NCI-H526 treated with DMSO at 0.1 percent for 48 hours (cell line): ENCODE results near the gene HDHD5.

Source experiments
- DNase-seq: peaks from one replicate; lab custom pipeline; 2025; lab: John Stamatoyannopoulos, UW

HDHD5 gene

GRCh38 chr22:17158568-17159503 lies at the start of gene HDHD5:
HDHD5 (minus strand) TSS chr22:17159277; CDS start chr22:17159251, 26 bp downstream.
- peak; percentile 64 for DNase-seq

DNA sequence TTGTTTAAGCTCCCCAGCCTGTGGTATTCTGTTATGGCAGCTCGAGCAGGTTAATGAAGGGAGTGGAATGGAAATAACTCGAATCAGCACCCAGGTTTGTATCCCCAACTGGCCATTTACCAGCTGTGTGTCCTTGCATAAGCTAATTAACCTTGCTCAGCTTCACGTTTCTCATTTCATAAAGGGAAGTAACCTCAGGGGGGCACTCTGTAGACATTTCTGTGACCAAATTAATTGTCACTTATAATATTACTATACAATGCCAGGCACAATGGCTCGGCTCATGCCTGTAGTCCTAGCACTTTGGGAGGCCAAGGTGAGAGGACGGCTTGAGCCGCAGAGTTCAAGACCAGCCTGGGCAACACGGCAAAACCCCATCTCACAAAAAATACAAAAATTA lies 46.4 kb upstream of the HDHD5 start:
- DNase-seq, result no peak

- peak; percentile 16 for DNase-seq
Measured at GRCh38 chr22:17201285-17201945, 42.3 kb upstream of the HDHD5 start.

- DNase-seq, result no peak
Measured at GRCh38 chr22:17199003-17199731, 40.1 kb upstream of the HDHD5 start.

- no peak for DNase-seq
Measured at GRCh38 chr22:17198170-17199002, 39.3 kb upstream of the HDHD5 start.

GRCh38 chr22:17194213-17194612 lies 35.1 kb upstream of the HDHD5 start:
- DNase-seq, result no peak

- no peak for DNase-seq
Measured at GRCh38 chr22:17192186-17192585, 33.1 kb upstream of the HDHD5 start.

GRCh38 chr22:17191163-17191784 lies 32.2 kb upstream of the HDHD5 start:
- DNase-seq, result no peak

DNA sequence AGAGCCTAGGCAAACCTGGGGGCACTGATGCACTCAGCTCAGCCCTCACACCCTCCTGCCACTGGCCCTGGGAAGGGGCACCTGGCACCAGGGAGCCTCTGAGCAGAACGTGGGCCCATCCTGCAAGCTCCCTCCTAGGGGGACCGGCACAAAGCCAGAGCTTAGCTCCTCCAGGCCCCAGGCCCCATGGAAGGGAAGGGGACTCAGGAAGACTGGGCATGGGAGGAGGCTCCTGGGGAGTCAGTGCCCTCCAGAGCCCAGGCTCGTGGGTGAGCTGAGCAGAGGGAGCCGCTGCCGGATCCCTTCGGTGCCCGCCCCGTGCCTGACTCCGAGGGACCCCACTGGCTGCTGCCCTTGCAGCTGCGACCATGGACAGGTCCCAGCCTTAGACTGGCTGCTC lies 31.6 kb upstream of the HDHD5 start:
- DNase-seq, result no peak

DNA sequence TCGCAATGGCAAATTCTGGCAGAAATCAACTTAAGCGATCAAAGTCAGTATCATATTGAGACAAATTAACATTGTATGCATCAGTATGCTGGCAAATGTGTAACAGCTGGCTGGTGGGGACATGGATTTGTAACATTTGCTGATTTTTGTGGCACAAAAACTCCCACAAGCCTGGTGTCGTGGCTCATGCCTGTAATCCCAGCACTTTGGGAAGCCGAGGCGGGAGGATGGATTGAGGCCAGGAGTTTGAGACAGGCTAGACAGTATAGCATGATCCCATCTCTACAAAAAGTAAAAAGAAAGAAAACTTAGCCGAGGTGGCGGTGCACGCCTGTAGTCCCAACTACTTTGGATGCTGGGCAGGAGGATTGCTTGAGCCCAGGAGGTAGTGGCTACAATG lies 17.6 kb upstream of the HDHD5 start:
- DNase-seq, result no peak

GRCh38 chr22:17172029-17172833 lies 13.2 kb upstream of the HDHD5 start:
- no peak for DNase-seq

DNA sequence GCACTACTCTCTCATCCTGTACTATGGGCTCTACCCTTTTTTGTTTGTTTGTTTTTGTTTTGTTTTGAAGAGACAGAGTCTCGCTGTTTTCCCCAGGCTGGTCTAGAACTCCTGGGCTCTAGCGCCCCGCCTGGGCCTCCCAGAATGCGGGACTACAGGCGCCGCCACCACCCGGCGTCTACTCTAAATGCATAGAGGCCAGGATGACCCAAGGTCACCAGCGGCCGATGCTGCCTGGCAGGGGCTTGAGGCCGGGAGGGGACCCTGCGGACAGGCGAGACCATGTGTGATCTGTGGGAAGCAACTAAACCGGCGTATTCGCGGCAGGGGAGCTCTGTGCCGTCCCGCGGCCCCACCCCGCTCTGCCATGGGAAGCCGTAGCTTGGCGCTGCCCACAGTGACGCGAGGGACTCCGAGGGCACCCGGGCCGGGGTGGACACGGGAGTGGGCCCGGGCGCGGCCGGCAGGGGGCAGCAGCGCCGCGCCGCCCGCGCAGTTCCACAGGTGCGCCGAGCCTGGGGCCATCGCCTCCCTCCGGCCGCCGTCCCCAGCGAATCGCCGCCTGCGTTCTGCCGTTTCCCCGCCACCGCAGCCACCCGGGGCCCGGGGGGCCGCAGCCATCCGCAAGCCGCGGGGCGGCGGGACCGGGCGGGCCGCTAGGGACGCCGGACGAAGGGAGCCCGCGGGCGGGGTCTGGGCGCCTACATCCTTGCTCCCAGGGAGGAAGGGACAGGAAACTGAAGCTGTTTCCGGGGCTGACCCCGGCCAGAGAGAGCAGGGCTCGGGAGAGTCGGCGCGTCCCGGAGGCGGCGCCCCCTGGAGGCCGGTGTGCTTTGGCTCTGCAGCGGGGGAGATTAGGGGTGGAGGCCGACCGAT lies 12.3 kb upstream of the HDHD5 start:
- peak; percentile 49 for DNase-seq

DNA sequence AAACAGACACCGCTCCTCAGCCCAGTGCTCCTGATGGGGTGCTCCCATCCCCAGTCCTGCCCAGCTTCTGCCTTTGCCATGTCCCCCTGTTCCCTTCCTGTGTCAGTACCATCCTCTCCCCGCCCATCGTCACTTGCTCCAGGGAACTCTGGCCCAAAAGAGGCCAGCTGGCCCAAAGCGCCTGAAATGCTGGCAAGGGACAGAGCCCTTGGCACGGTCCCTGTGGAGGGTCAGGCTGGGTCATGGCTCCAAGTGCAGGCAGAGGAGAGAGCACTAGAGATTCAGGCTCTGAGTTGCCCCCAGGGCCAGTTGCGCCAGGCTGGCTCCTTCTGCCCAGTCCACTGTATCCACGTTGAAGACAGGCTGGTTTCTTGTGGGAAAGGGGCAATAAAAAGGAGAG lies 8.4 kb upstream of the HDHD5 start:
- no peak for DNase-seq

DNA sequence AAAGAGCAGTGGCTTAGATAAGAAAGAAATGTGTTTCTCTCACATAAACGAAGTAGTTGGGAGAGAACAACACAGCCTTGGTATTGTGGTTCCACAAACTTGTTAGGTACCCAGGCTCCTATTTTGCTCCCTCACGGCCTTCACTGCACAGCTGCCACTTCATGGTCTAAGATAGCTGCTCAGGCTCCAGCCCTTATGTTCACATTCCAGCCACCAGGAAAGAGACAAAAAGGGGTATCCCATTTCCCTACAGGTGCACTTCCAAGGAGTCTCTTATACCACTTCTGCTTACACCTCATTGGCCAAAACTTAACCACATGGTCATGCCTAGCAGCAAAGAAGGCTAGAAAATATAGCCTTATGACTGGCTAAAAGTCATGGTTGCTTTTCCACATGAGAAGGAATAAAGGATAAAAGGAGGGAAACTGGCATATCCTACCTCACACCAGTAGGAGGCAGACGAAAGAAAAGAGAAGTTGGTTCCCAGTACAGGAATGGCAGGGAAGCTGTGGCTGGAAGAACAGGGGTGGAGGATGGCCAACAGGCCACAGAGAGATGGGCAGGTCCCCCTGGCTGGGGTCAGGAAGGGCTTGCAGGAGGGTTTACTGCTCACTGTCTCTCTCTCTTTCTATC lies 5.4 kb upstream of the HDHD5 start:
- DNase-seq, result no peak

DNA sequence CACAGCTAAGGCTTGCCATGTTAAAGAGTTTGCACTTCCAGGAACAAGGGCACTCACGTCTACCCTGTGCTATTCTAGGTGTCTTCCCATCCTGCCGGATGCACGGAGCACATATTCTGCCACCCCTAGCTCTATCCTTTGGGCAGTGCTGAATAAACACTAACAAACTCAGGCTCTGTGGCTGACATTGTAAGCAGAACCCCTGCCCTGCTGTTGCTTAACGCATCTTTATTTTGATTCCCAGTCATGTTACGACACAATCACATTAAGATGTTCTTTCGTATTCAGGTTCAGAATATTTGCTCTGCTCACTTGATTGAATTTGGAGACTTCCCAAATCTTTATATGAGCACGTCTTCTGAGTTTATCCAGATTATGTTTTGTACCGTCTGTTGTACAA lies 3.7 kb upstream of the HDHD5 start:
- DNase-seq, result no peak

DNA sequence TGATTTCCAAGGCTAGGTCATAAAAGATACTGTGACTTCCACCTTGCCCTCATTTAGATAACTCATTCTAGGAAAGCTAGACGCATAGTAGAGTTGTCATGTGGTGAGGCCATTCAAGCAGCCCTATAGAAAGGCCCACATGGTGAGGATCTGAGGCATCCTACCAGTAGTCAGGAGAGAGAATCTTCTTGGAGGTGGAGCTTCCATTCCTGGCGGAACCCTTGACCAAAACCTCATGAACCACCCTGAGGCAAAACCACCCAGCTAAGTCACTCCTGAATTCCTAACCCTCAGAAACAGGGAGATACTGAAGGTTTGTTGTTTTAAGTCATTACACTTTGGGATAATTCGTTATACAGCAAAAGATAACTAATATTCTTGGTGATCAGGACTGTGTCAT lies 2.9 kb upstream of the HDHD5 start:
- no peak for DNase-seq

- no peak for DNase-seq
Measured at GRCh38 chr22:17159504-17159951, 451 bp upstream of the HDHD5 start.

- no peak for DNase-seq
Measured at GRCh38 chr22:17158176-17158567, 905 bp downstream of the HDHD5 start.

DNA sequence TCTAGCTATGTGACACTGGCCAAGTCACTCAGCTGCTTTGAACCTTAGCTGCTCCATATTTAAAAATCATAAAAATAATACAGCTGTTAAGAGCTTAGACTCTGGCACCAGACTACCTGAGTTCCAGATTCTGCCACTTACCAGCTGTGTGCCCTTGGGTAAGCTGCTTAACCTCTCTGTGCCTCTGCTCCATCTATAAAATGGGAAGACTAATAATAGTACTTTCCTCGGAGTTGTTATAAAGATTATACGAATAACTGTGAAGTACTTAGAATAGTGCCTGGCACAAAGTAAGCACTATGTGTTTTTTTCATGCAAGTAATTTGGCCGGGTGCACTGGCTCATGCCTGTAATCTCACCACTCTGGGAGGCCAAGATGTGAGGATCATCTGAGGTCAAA lies 1.4 kb downstream of the HDHD5 start:
- DNase-seq, result no peak
